Endothelial cell of umbilical vein (primary cell): ENCODE data around the gene TOB1. TPM values are rescaled to one million over a fixed set of nuclear protein-coding genes. Genes with fewer than 3 reads are reported as not detected.

ENCODE experiments used
- BruUV-seq: library from RNA; stranded (reverse); fragments of 400-500 nt; replicated peaks from 2 replicates; lab custom pipeline; 2021; lab: Mats Ljungman, UMichigan
- CTCF ChIA-PET: fragments of 300-600, 350-600 bp; sonication (Branson Sonifier 250); formaldehyde crosslinking; loops from one replicate; lab custom pipeline; 2021; ENCODE audit warnings: antibody characterized with exemption, inconsistent platforms; lab: Charles Lee
- POLR2A ChIA-PET: fragments of 300-600, 350-600 bp; sonication (Branson Sonifier 250); formaldehyde crosslinking; loops from one replicate; lab custom pipeline; 2021; ENCODE audit warnings: antibody characterized with exemption, inconsistent platforms; lab: Charles Lee
- DNase-seq: peaks from one replicate; pipeline ENCODE4 v3.0.0-alpha.2; 2011; ENCODE audit warnings: low read depth, low spot score
- FAIRE-seq: peaks from 2 replicates; lab custom pipeline; 2011; peaks lifted over from hg19 to GRCh38; lab: Jason Lieb, UNC
- H2AFZ ChIP-seq: 2 replicates; pipeline ENCODE4 v1.6.0; 2012; ENCODE audit warnings: low read depth, low read length, control low read depth, inconsistent platforms
- H3K27ac ChIP-seq: 2 replicates; pipeline ENCODE4 v1.5.1; 2011; ENCODE audit warnings: low read depth, mild to moderate bottlenecking, control low read depth, low read length, moderate library complexity; ENCODE audit not compliant: insufficient read depth
- H3K27me3 ChIP-seq, 2 experiments: 2 replicates each; pipeline versions ENCODE4 v1.6.0 to v1.6.1; 2011; ENCODE audit warnings: low read length in 2 of 2, mixed read lengths in 1 of 2; ENCODE audit not compliant: control insufficient read depth in 2 of 2, insufficient read depth in 2 of 2
- H3K36me3 ChIP-seq, 2 experiments: 2 replicates in 1 of 2; 3 replicates in 1 of 2; pipeline ENCODE4 v1.5.1; 2011; ENCODE audit warnings: low read length in 2 of 2, mild to moderate bottlenecking in 1 of 2, moderate library complexity in 1 of 2; ENCODE audit not compliant: control insufficient read depth in 2 of 2, insufficient read depth in 2 of 2; ENCODE audit errors: extremely low read depth in 1 of 2
- H3K4me1 ChIP-seq: 3 replicates; pipeline ENCODE4 v1.5.1; 2011; ENCODE audit warnings: mild to moderate bottlenecking, low read length; ENCODE audit not compliant: control insufficient read depth, insufficient read depth; ENCODE audit errors: extremely low read depth
- H3K4me2 ChIP-seq: 2 replicates; pipeline ENCODE4 v1.6.1; 2011; ENCODE audit warnings: low read length, control low read depth, mixed read lengths; ENCODE audit not compliant: insufficient read depth
- H3K4me3 ChIP-seq, 3 experiments: fragments of 200-600 bp in 1 of 3; sonication (generic), shearing (Covaris generic) in 1 of 3; replicated peaks in 1 of 3; 2 replicates each; pipeline ENCODE4 v1.5.1; 2011 to 2016; ENCODE audit warnings: control low read depth in 3 of 3, low read length in 3 of 3, mild to moderate bottlenecking in 2 of 3, inconsistent platforms in 1 of 3, low read depth in 1 of 3, moderate library complexity in 1 of 3; ENCODE audit not compliant: insufficient read depth in 1 of 3
- H3K79me2 ChIP-seq: 2 replicates; pipeline ENCODE4 v1.6.0; 2012; ENCODE audit warnings: low read length, inconsistent platforms; ENCODE audit not compliant: control insufficient read depth, insufficient read depth
- H3K9ac ChIP-seq: replicated peaks from 2 replicates; pipeline ENCODE3; 2011; ENCODE audit warnings: low read length, control low read depth; ENCODE audit not compliant: insufficient read depth; ENCODE audit errors: extremely low read depth
- H3K9me1 ChIP-seq: replicated peaks from 3 replicates; pipeline ENCODE4 v1.6.0; 2011; ENCODE audit warnings: mild to moderate bottlenecking, low read length; ENCODE audit not compliant: control insufficient read depth, insufficient read depth; ENCODE audit errors: extremely low read depth
- H3K9me3 ChIP-seq: replicated peaks from 2 replicates; pipeline ENCODE4 v1.5.1; 2012; ENCODE audit warnings: low read length, inconsistent platforms; ENCODE audit not compliant: control insufficient read depth, insufficient read depth
- H4K20me1 ChIP-seq: replicated peaks from 2 replicates; pipeline ENCODE3; 2011; ENCODE audit warnings: mild to moderate bottlenecking, low read length; ENCODE audit not compliant: control insufficient read depth, insufficient read depth; ENCODE audit errors: extremely low read depth
- EZH2 ChIP-seq: IDR thresholded peaks from 2 replicates; pipeline ENCODE4 v1.6.1; 2012; ENCODE audit warnings: borderline replicate concordance, low read depth, mild to moderate bottlenecking, moderate library complexity, low read length, inconsistent platforms; ENCODE audit not compliant: severe bottlenecking
- FOS ChIP-seq: IDR thresholded peaks from 2 replicates; pipeline ENCODE4 v1.6.1; 2011; ENCODE audit warnings: mild to moderate bottlenecking, low read length, moderate library complexity, borderline replicate concordance; ENCODE audit not compliant: insufficient read depth
- GATA2 ChIP-seq: IDR thresholded peaks from 2 replicates; pipeline ENCODE4 v1.7.0; 2011; ENCODE audit warnings: low read depth, mild to moderate bottlenecking, moderate library complexity, mixed read lengths, low read length; ENCODE audit not compliant: insufficient read length, insufficient read depth
- JUN ChIP-seq: IDR thresholded peaks from 2 replicates; pipeline ENCODE4 v1.6.1; 2011; ENCODE audit warnings: borderline replicate concordance, low read depth; ENCODE audit not compliant: insufficient read length, insufficient read depth
- MYC ChIP-seq: IDR thresholded peaks from one replicate; pipeline ENCODE4 v1.6.1; 2011; ENCODE audit warnings: mild to moderate bottlenecking, low read depth, low read length
- POLR2A ChIP-seq: IDR thresholded peaks from 2 replicates; pipeline ENCODE4 v1.6.1; 2012; ENCODE audit warnings: low read depth, mild to moderate bottlenecking, control low read depth, low read length
- POLR2AphosphoS5 ChIP-seq: IDR thresholded peaks from 2 replicates; pipeline ENCODE4 v1.6.1; 2012; ENCODE audit warnings: low read depth, mild to moderate bottlenecking, control low read depth, low read length, moderate library complexity; ENCODE audit not compliant: insufficient read depth
- dilution Hi-C: fragments of 300-500 bp; cut with MboI; formaldehyde crosslinking; loops from one replicate; pipeline ENCODE4 v1.15.0; 2019; ENCODE audit warnings: low sequenced_read_pairs; ENCODE audit not compliant: extremely low pct_ligation_motif_present
- intact Hi-C: fragments of 100-400 bp; cut with micrococcal nuclease; formaldehyde crosslinking; loops from one replicate; pipeline ENCODE4 v1.10.0; 2022
- polyA plus RNA-seq, 4 experiments: library from polyadenylated mRNA; depleted of rRNA in 3 of 4; stranded (reverse) in 3 of 4; unstranded in 1 of 4; fragments of >200 nt; gene quantifications; 2 replicates each; pipeline versions ENCODE4 v1.2.1 to v1.2.3, GENCODE V29; 2011 to 2012; ENCODE audit warnings: missing spikeins in 1 of 4
- total RNA-seq: library from RNA; stranded (reverse); gene quantifications from 2 replicates; pipeline ENCODE4 v1.2.3, GENCODE V29; 2021
- TF ChIP-seq, protein P1 (sequence below): IDR thresholded peaks from 2 replicates; pipeline ENCODE4 v1.6.1; 2011; ENCODE audit not compliant: insufficient read depth, insufficient read length
- TF ChIP-seq, protein P2 (sequence below), 2 donors: IDR thresholded peaks; 1 replicate in 1 of 2; 2 replicates in 1 of 2; pipeline ENCODE4 v1.5.1; 2011; ENCODE audit warnings: low read length in 2 of 2, mild to moderate bottlenecking in 2 of 2, moderate library complexity in 2 of 2, control low read depth in 1 of 2, inconsistent platforms in 1 of 2, low read depth in 1 of 2; ENCODE audit not compliant: insufficient read depth in 1 of 2; ENCODE audit errors: extremely low read depth in 1 of 2

TOB1 gene
- total and polyA plus RNA-seq, 2 donors (not counting 3 experiments of a cell fraction or from before 2014, with no cell fraction given), result 3.3 to 12.9 TPM

DNA sequence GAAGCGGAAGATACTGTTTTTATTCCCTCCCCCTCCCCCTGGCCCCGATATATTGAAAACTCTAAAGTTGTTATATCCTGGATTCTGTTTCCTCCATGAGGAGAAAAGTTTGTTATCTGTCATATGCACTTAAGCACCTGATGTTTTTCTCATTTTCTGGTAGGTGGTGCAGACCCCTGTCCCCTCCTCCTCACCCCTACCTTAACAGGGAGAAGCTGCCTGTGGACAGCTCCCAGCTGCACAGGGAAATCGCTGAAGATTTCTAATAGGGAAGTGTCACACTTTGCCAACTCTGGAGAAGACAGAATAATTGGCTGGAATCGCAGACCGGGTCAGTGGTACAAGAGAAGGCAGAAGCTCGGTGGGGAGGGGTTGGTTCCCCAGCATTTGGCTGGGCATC is 45.3 kb upstream of the TOB1 start:
- CTCF ChIA-PET, result interaction anchor here (1.2 kb wide), 1 partner anchor 45 kb away, joined by 4 read pairs; no protein-coding TSS in a partner anchor
- Histone ChIP-seq H3K9ac (no peak overlapping the region), H3K9me3 (no peaks in the 10 kb centered on the region), H3K27ac (no peak overlapping the region), H4K20me1 (no peaks in the 10 kb centered on the region), H3K79me2 (no peaks in the 10 kb centered on the region), H3K4me1 (no peaks in the 10 kb centered on the region), H3K4me3 (no peak overlapping the region), H3K4me2 (no peak overlapping the region), H2AFZ (no peak overlapping the region), H3K27me3 (peaks cover 3% of the 10 kb centered on the region in 2 experiments), H3K36me3 (no peaks in the 10 kb centered on the region), H3K9me1 (no peaks in the 10 kb centered on the region)
- POLR2A ChIA-PET, result no interaction called here
- DNase-seq (no peak), FAIRE-seq (no peak)
- TF ChIP-seq MYC (no peak), GATA2 (no peak), POLR2AphosphoS5 (no peak), POLR2A (no peak), FOS (no peak)
- TF ChIP-seq, protein P1, sequence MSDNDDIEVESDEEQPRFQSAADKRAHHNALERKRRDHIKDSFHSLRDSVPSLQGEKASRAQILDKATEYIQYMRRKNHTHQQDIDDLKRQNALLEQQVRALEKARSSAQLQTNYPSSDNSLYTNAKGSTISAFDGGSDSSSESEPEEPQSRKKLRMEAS, result no peak
- no TSS peak for BruUV-seq
- dilution Hi-C loops, result no loop called here
- intact Hi-C loops, result no loop called here

DNA sequence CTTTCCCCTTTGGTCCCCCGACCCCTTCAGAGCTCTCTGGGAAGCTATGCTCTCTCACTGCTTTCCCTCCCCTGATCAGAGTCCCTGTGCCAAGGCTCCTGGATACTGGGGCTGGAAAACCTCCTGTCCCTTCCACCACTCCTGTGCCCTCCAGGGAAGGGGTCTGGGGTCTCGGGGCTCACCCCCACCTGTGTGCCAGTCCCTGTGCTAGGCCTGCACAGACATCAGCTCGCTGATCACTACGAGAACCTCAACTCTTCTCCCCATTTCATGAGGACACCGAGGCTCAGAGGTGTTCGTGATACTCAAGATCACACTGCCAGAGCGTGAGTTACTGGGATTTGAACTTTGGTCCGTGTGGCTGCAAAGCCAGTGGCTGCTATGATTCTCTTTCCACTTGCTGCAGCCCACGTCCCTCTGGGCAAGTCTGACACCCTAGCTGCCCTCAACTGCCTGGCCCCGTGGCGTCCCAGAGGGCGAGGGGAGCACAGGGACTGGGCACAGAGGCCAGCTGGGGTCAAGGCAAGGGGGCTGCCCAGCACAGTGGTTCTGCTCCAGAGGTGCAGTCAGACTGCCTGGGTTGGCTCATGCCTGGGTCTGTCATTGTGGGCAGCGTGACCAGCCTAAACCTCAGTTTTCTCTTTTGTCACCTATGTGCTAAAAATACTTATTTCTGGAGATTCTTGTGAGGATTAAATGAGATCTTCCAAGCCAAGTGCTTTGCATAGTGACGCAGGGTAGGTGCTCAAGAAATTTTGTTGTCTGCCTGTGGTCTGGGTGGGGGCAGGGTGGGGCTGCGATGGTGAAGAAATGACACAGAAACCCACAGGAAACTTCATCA is 43.8 kb upstream of the TOB1 start:
- H3K9me3 ChIP-seq, result no peaks in the 10 kb centered on the region
- no peak for FAIRE-seq
- CTCF ChIA-PET, result interaction anchor here (1.4 to 1.5 kb wide), 2 partner anchors 39 to 57 kb away, joined by 4 to 6 read pairs; no protein-coding TSS in a partner anchor

More for the DNA sequence above, 43.8 kb upstream of the TOB1 start:
- no peak for DNase-seq
- H3K27ac ChIP-seq, result no peak overlapping the region
- POLR2A ChIA-PET, result no interaction called here
- intact Hi-C loops (no loop called here), dilution Hi-C loops (no loop called here)
- no peak overlapping the region for H2AFZ ChIP-seq
- TF ChIP-seq POLR2AphosphoS5 (no peak), JUN (no peak), FOS (no peak), POLR2A (no peak), GATA2 (no peak), MYC (no peak), EZH2 (no peak)
- TF ChIP-seq, protein P2, sequence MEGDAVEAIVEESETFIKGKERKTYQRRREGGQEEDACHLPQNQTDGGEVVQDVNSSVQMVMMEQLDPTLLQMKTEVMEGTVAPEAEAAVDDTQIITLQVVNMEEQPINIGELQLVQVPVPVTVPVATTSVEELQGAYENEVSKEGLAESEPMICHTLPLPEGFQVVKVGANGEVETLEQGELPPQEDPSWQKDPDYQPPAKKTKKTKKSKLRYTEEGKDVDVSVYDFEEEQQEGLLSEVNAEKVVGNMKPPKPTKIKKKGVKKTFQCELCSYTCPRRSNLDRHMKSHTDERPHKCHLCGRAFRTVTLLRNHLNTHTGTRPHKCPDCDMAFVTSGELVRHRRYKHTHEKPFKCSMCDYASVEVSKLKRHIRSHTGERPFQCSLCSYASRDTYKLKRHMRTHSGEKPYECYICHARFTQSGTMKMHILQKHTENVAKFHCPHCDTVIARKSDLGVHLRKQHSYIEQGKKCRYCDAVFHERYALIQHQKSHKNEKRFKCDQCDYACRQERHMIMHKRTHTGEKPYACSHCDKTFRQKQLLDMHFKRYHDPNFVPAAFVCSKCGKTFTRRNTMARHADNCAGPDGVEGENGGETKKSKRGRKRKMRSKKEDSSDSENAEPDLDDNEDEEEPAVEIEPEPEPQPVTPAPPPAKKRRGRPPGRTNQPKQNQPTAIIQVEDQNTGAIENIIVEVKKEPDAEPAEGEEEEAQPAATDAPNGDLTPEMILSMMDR (IDR thresholded peaks at IDR 0.05; ENCODE audit: extremely low read depth in 1 of 2, insufficient read depth in 1 of 2, low read depth in 1 of 2, low read length in 2 of 2), result no peak
- TF ChIP-seq, protein P1, result no peak
- H3K79me2 ChIP-seq, result no peaks in the 10 kb centered on the region
- BruUV-seq, result no TSS peak
- H3K4me3 ChIP-seq, result no peak overlapping the region
- H3K36me3 ChIP-seq, result no peaks in the 10 kb centered on the region
- H3K4me1 ChIP-seq, result no peaks in the 10 kb centered on the region
- no peaks in the 10 kb centered on the region for H4K20me1 ChIP-seq
- no peak overlapping the region for H3K4me2 ChIP-seq
- peaks cover 3% of the 10 kb centered on the region in 2 experiments for H3K27me3 ChIP-seq
- H3K9me1 ChIP-seq, result no peaks in the 10 kb centered on the region
- H3K9ac ChIP-seq, result no peak overlapping the region
